ENCODE results near the gene YAE1.

GRCh38 chr7:39565538-39565937 is 666 bp upstream of the YAE1 start:
- TF ChIP-seq CTCF (IDR thresholded peaks at IDR 0.05) (no peak), EZH2phosphoT487 (IDR thresholded peaks at IDR 0.05) (no peak), EZH2 (IDR thresholded peaks at IDR 0.05) (no peak)
